MG63 (cell line): ENCODE results near the gene AFP. TPM values are rescaled to one million over a fixed set of nuclear protein-coding genes. Genes with fewer than 3 reads are reported as not detected.
A peak's percentile ranks its signal among the peaks of the same experiment; 100 is the strongest.

ENCODE experiments used
- DNase-seq: peaks from one replicate; pipeline ENCODE4 v3.0.0-alpha.2; 2020
- H3K27me3 ChIP-seq: fragments of 250-450 bp; sonication (Bioruptor Pico); 2 replicates; pipeline ENCODE4 v1.5.1; 2020; ENCODE audit warnings: mild to moderate bottlenecking, moderate library complexity
- H3K36me3 ChIP-seq: fragments of 250-450 bp; sonication (Bioruptor Pico); 2 replicates; pipeline ENCODE4 v1.5.1; 2020; ENCODE audit warnings: mild to moderate bottlenecking, moderate library complexity
- H3K4me3 ChIP-seq: fragments of 250-450 bp; sonication (Bioruptor Pico); 2 replicates; pipeline ENCODE4 v1.5.1; 2020; ENCODE audit warnings: mild to moderate bottlenecking, moderate library complexity
- H3K9me3 ChIP-seq: fragments of 250-450 bp; sonication (Bioruptor Pico); 2 replicates; pipeline ENCODE4 v1.5.1; 2020; ENCODE audit warnings: mild to moderate bottlenecking, moderate library complexity
- total RNA-seq: library from RNA; depleted of rRNA; stranded (reverse); fragments of >200 nt; shearing (Covaris generic); gene quantifications from 2 replicates; pipeline ENCODE4 v1.2.3, GENCODE V29; 2014; ENCODE audit warnings: low replicate concordance; rRNA removed

AFP gene
- total RNA-seq, 1 experiment from 2014 or later, result 2.5 TPM

DNA sequence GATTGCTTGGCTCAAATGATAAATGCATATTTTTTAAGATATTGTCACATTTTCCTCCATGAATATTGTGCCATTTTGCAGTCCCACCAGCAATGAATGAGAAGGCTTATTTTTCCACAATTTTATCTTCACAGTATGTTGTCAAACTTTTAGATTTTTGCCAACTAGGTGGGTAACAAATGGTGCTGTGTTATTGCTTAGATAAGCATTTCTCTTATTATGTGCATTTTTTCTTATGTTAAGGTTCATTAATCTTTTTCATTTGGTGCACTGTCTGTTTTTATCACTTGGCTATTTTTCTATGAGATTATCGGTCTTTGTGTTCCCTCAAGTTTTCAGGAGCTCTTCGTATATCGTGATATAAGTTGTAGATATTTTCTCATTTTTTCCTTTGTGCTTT, 32.1 kb downstream of the AFP start:
- Histone ChIP-seq H3K4me3 (no peak overlapping the region), H3K9me3 (no peaks in the 10 kb centered on the region)

DNA sequence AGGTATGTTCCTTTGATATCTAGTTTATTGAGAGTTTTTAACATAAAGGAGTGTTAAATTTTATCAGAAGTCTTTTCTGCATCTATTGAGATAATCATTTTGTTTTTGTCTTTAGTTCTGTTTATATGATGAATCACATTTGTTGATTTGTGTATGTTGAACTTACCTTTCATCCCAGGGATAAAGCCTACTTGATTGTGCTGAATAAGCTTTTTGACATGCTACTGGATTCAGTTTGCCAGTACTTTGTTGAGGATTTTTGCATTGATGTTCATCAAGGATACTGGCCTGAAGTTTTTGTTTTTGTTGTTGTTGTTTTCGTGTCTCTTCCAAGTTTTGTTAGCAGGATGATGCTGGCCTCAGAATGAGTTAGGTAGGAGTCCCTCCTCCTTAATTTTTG, 34.7 kb downstream of the AFP start:
- H3K27me3 ChIP-seq, result no peaks in the 10 kb centered on the region
- no peak for DNase-seq
- H3K36me3 ChIP-seq, result no peaks in the 10 kb centered on the region
- no peak overlapping the region for H3K4me3 ChIP-seq
- no peaks in the 10 kb centered on the region for H3K9me3 ChIP-seq

More for the DNA sequence above, 32.1 kb downstream of the AFP start:
- no peak for DNase-seq
- H3K36me3 ChIP-seq, result no peaks in the 10 kb centered on the region
- H3K27me3 ChIP-seq, result no peaks in the 10 kb centered on the region

DNA sequence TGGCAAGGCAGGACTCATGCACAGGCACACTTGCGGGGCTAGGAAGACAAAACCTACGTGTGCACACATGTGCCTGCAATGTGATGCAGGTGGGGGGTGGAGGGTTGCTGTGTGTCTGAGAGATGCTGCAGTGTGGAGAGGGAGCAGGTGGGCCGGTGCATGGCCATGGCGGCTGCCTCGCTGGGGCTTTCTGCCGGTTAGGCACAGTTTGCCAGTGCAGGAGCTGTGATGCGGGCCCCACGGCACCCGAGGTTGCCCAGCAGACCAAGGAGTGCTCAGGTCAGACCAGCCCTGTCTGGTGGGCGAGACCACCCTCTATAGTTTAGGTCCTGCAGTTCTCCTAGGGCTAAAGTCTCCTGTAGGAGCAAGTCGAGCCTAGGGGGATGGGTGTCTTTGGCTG, 41.2 kb downstream of the AFP start:
- DNase-seq, result no peak
- H3K27me3 ChIP-seq, result no peaks in the 10 kb centered on the region
- H3K4me3 ChIP-seq, result no peak overlapping the region
- no peaks in the 10 kb centered on the region for H3K36me3 ChIP-seq
- H3K9me3 ChIP-seq, result no peaks in the 10 kb centered on the region

DNA sequence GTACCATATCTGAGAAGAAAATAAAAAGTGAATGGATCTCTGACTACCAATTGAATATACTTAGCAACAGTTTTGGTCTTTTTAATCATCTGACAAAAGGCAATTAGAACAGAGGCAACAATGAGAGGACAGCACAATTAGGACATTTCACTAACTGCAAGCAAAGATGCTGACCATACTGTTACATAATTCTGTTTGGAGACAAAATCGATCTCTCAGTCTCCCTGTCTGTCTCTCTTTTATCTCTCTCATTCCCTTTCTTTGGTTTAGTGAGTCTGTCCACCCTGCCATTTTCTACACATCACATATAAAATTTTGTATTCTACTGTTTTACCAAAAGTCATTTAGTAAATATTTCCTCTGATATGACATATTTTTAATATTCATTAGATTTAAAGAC, 43.3 kb downstream of the AFP start:
- Histone ChIP-seq H3K9me3 (no peaks in the 10 kb centered on the region), H3K4me3 (no peak overlapping the region), H3K27me3 (no peaks in the 10 kb centered on the region), H3K36me3 (no peaks in the 10 kb centered on the region)
- no peak for DNase-seq

DNA sequence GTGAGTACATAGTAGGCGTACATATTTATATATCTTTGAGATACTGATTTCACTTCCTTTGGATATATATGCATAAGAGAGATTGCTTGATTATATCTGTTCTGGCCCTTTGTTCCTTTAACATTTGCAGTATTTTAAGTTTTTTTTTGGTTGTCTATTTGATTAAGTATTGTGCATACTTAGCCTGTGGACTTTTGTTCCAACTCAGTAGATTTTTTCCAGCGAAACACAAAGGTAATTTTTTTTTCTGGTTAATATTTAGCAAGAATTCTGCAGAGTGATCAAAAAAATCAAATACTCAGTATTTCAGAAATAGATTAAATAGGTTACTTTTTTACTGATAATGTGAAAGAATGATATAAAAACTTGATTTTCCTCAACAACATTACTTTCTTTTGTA, 45.3 kb downstream of the AFP start, which contains the start of gene AFM:
Gene AFM, plus strand, starts transcription at position 388 of the 400 bp plus-strand sequence. CDS start 31 bp downstream, outside the sequence.
- no peak within 1 kb of the TSS for H3K4me3 ChIP-seq
- no peak for DNase-seq

DNA sequence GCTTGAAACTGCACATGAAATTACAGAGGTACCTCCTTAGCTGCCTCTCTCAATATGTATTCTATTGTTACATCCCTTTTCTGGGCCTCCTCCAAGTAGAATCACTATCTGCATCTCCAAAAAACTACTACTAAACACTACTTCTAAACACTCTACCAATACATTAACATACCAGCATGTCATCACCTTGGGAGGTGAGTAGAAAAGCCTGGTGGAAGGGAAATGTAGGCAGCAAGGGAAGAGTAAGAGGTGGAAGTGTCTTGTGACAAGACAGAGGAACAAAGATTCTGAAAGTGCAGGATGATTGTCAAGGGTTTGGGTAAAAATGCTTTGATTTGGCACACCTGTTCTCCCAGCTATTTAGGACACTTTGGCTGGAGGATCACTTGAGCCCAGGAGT, 49.1 kb downstream of the AFP start:
- DNase-seq, result no peak
- H3K9me3 ChIP-seq, result no peaks in the 10 kb centered on the region
- no peaks in the 10 kb centered on the region for H3K27me3 ChIP-seq
- no peaks in the 10 kb centered on the region for H3K36me3 ChIP-seq
- no peak overlapping the region for H3K4me3 ChIP-seq

More for the DNA sequence above, 45.3 kb downstream of the AFP start, which contains the start of gene AFM:
- no peaks in the 10 kb centered on the region for H3K9me3 ChIP-seq
- no peaks in the 10 kb centered on the region for H3K36me3 ChIP-seq
- no peaks in the 10 kb centered on the region for H3K27me3 ChIP-seq

DNA sequence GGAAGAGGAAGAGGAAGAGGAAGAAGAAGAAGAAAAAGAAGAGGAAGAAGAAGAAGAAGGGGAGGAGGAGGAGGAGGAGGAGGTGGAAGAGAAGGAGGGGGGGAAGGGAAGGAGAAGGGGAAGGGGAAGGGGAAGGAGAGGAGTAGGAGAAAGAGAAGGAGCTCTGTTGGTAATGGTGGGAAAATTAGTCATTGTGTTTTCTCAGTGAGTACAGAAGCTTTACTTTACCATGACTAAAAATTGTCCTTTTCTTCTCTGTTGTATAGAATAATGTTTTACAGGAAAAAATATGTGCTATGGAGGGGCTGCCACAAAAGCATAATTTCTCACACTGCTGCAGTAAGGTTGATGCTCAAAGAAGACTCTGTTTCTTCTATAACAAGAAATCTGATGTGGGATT, 49.6 kb downstream of the AFP start:
- H3K27me3 ChIP-seq, result no peaks in the 10 kb centered on the region
- no peak for DNase-seq
- no peak overlapping the region for H3K4me3 ChIP-seq
- no peaks in the 10 kb centered on the region for H3K36me3 ChIP-seq
- H3K9me3 ChIP-seq, result no peaks in the 10 kb centered on the region

DNA sequence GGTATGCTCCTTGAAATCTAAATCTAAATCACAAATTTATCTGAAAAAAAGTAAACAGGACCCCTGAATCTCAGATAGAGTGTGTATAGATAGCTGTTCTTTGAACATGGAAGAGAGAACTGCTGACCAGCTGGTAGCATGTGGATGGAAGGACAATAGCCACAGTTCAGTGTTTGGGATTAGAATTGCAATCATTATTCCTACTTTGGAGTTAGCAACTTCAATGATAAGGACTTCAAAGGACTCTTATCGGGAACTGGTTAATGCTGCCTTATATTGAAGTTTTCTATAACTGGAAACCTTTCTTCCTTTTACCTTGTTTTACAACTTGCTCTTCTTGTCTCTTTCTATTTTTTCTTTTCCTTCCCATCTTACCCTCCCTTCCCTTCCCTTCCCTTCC, 50.5 kb downstream of the AFP start:
- Histone ChIP-seq H3K27me3 (no peaks in the 10 kb centered on the region), H3K4me3 (no peak overlapping the region), H3K36me3 (no peaks in the 10 kb centered on the region), H3K9me3 (no peaks in the 10 kb centered on the region)
- DNase-seq, result no peak

DNA sequence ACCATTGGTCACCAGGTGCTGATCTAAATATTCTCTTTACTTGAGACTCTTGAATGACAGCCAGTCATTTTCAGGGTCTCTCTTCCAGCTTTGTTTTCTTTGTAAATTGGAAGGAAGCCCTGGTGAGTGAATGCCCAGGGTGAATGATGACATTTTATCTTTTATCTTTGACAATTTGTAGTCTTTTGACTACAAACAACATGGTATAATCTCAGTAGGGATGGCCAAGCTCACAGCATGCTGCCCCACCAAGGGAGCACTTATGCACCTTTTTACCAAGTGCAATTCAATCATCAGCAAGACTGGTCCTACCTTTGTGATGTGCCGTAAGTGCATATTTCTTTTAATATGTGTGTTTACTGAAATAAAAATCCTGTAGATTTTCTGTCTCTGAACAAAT, 51.2 kb downstream of the AFP start:
- DNase-seq, result no peak
- no peaks in the 10 kb centered on the region for H3K36me3 ChIP-seq

DNA sequence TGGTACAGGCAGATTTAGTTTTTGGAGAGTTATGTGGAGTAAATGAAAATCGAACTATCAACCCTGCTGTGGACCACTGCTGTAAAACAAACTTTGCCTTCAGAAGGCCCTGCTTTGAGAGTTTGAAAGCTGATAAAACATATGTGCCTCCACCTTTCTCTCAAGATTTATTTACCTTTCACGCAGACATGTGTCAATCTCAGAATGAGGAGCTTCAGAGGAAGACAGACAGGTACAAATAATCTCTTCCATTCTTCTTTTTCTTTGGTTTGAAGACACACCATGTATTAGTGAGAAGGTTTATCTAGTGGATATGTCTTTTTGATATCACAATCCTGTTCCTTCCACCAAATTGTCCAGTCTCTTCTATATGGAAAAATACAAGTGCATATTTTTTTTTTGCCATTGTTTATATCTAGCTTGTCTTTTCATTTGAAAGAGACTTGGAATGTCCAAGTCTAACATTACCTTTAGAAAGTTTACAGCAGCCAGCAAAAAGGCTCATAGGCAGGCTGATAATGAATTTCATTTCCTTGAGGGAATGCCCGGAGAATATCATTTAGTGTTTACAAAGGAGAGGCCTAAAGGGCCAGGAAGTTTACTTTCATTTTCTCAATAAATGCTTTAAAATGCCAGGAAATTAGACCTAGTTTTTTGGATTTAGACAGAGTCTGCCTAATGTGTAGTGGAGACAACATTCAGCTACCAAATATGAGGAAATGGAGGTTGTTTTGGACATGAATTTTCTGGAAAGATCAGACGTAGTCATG, 64.2 kb downstream of the AFP start:
- no peak for DNase-seq
- H3K36me3 ChIP-seq, result no peaks in the 10 kb centered on the region
- H3K9me3 ChIP-seq, result no peaks in the 10 kb centered on the region
- no peaks in the 10 kb centered on the region for H3K27me3 ChIP-seq
- H3K4me3 ChIP-seq, result peak overlapping the region; percentile 21

More for the DNA sequence above, 51.2 kb downstream of the AFP start:
- no peaks in the 10 kb centered on the region for H3K27me3 ChIP-seq
- H3K9me3 ChIP-seq, result no peaks in the 10 kb centered on the region
- H3K4me3 ChIP-seq, result no peak overlapping the region

DNA sequence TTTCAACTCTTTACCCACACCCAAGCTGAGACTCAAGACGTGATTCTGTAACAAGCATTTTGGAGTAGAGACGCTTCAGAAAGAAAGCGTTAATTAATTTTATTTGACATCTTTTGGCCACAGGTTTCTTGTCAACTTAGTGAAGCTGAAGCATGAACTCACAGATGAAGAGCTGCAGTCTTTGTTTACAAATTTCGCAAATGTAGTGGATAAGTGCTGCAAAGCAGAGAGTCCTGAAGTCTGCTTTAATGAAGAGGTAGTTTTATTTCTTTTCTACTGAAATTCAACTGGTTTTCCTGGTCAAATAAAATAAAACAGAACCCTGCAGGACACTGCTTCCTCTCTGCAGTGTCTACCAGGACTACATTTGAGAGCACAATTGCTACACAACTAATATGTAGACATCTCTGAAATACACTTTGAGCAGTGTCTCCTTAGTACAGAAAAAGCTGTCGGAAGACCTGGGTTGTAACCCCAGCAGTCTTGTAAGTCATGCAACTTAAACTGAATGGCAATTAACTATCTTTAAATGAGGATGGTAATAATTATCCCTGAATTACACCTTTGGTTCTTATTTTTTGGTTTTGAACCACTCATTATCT, 65.7 kb downstream of the AFP start:
- Histone ChIP-seq H3K9me3 (no peaks in the 10 kb centered on the region), H3K36me3 (no peaks in the 10 kb centered on the region), H3K4me3 (no peak overlapping the region), H3K27me3 (no peaks in the 10 kb centered on the region)
- DNase-seq, result no peak

DNA sequence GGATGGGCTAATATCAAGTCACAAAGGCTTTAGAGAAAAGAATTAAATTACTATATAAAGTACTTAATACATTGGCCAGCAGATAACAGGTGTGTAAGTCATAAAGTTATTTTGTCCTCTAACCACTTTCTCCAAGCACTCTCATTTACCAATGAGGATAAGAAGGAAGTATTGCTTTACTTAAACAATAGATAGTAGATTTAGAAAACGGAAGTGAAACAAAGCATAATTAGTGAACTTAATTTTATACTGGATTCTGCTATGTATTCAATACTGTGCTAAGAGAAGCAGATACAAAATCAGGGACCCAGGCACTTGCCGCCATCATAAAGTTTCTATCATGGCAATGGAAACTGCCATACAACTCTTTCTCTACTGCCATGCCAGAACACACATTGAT, 69.5 kb downstream of the AFP start:
- Histone ChIP-seq H3K27me3 (no peaks in the 10 kb centered on the region), H3K4me3 (no peak overlapping the region), H3K36me3 (no peaks in the 10 kb centered on the region), H3K9me3 (no peaks in the 10 kb centered on the region)
- DNase-seq, result no peak

Other genes starting within 250 kb of the AFP start
- gene ANKRD17, start 177.4 kb upstream of the AFP start, total RNA-seq, result 18.8 and 21.2 TPM in 2 replicates
- not detected in 2 replicates for gene ALB, start 31.9 kb upstream of the AFP start, total RNA-seq
- not detected in 2 replicates for gene AFM, start 45.5 kb downstream of the AFP start, total RNA-seq
- gene RASSF6, start 184.2 kb downstream of the AFP start, total RNA-seq, result not detected in 2 replicates